CD14-positive monocyte (primary cell): ENCODE measurements around the gene PUM2. TPM values are rescaled to one million over a fixed set of nuclear protein-coding genes. Genes with fewer than 3 reads are reported as not detected.

ENCODE experiments used
- DNase-seq, 3 donors: peaks; one replicate each; pipeline ENCODE4 v3.0.0-alpha.2; 2011 to 2022
- H2AFZ ChIP-seq: 2 replicates; pipeline ENCODE4 v1.6.0; 2012; ENCODE audit warnings: mild to moderate bottlenecking, low read depth, low read length, inconsistent platforms; ENCODE audit not compliant: insufficient read depth, poor library complexity, severe bottlenecking
- H3K27ac ChIP-seq, 2 donors: 1 replicate in 1 of 2; 2 replicates in 1 of 2; pipeline ENCODE4 v1.5.1; 2012 to 2013; ENCODE audit warnings: low read length in 2 of 2, control low read depth in 1 of 2, inconsistent platforms in 1 of 2, low read depth in 1 of 2, mild to moderate bottlenecking in 1 of 2
- H3K27me3 ChIP-seq, 2 donors: one replicate each; pipeline versions ENCODE4 v1.6.0 to v1.6.1; 2011 to 2013; ENCODE audit warnings: low read length in 2 of 2; ENCODE audit not compliant: control insufficient read depth in 2 of 2, insufficient read depth in 2 of 2
- H3K36me3 ChIP-seq, 2 donors: replicated peaks in 1 of 2; 1 replicate in 1 of 2; 2 replicates in 1 of 2; pipeline versions ENCODE4 v1.5.1 to v1.6.1; 2012 to 2013; ENCODE audit warnings: low read length in 2 of 2, control low read depth in 1 of 2, inconsistent platforms in 1 of 2, mild to moderate bottlenecking in 1 of 2; ENCODE audit not compliant: insufficient read depth in 2 of 2, control insufficient read depth in 1 of 2
- H3K4me1 ChIP-seq, 2 donors: 1 replicate in 1 of 2; 2 replicates in 1 of 2; pipeline versions ENCODE4 v1.5.1 to v1.6.1; 2012 to 2013; ENCODE audit warnings: low read length in 2 of 2, control low read depth in 1 of 2, inconsistent platforms in 1 of 2, mild to moderate bottlenecking in 1 of 2, moderate library complexity in 1 of 2; ENCODE audit not compliant: insufficient read depth in 2 of 2, control insufficient read depth in 1 of 2
- H3K4me2 ChIP-seq: replicated peaks from 2 replicates; pipeline ENCODE3; 2012; ENCODE audit warnings: low read length, moderate library complexity, mild to moderate bottlenecking; ENCODE audit not compliant: poor library complexity, severe bottlenecking; ENCODE audit errors: extremely low read depth
- H3K4me3 ChIP-seq, 3 experiments: fragments of 200-600 bp in 1 of 3; sonication (generic) in 1 of 3; replicated peaks in 1 of 3; 1 replicate in 2 of 3; 2 replicates in 1 of 3; pipeline ENCODE4 v1.5.1; 2011 to 2013; ENCODE audit warnings: low read length in 3 of 3, mild to moderate bottlenecking in 3 of 3, control low read depth in 2 of 3, low read depth in 2 of 3, inconsistent platforms in 1 of 3, moderate library complexity in 1 of 3
- H3K79me2 ChIP-seq: 2 replicates; pipeline ENCODE4 v1.6.0; 2012; ENCODE audit warnings: mild to moderate bottlenecking, control low read depth, inconsistent platforms, low read length, moderate library complexity; ENCODE audit not compliant: insufficient read depth
- H3K9ac ChIP-seq: 2 replicates; pipeline ENCODE4 v1.6.0; 2017; ENCODE audit warnings: low read length, mild to moderate bottlenecking; ENCODE audit not compliant: insufficient read depth, poor library complexity, severe bottlenecking
- H3K9me3 ChIP-seq, 2 donors: replicated peaks in 1 of 2; 1 replicate in 1 of 2; 2 replicates in 1 of 2; pipeline versions ENCODE4 v1.5.1 to v1.6.1; 2012 to 2013; ENCODE audit warnings: low read length in 2 of 2, control low read depth in 1 of 2; ENCODE audit not compliant: control insufficient read depth in 1 of 2, insufficient read depth in 1 of 2
- H4K20me1 ChIP-seq: 2 replicates; pipeline ENCODE4 v1.6.0; 2012; ENCODE audit warnings: mild to moderate bottlenecking, low read length, control low read depth, moderate library complexity; ENCODE audit not compliant: insufficient read depth
- H3K27ac Mint-ChIP-seq, 7 donors: one replicate each; pipeline ENCODE4 v1.8.0; 2020; ENCODE audit warnings: mild to moderate bottlenecking in 7 of 7, mixed read lengths in 7 of 7, moderate library complexity in 6 of 7, inconsistent platforms in 2 of 7
- H3K27me3 Mint-ChIP-seq, 3 donors: one replicate each; pipeline ENCODE4 v1.8.0; 2021 to 2022; ENCODE audit warnings: low read depth in 3 of 3, mild to moderate bottlenecking in 3 of 3, mixed read lengths in 3 of 3, moderate library complexity in 3 of 3, inconsistent platforms in 1 of 3
- H3K36me3 Mint-ChIP-seq, 2 donors: one replicate each; pipeline ENCODE4 v1.8.0; 2020; ENCODE audit warnings: mixed read lengths in 2 of 2, inconsistent platforms in 1 of 2, mild to moderate bottlenecking in 1 of 2
- H3K4me1 Mint-ChIP-seq: one replicate; pipeline ENCODE4 v1.8.0; 2020; ENCODE audit warnings: mild to moderate bottlenecking, mixed read lengths
- H3K4me3 Mint-ChIP-seq, 2 donors: one replicate each; pipeline ENCODE4 v1.8.0; 2020; ENCODE audit warnings: mild to moderate bottlenecking in 2 of 2, mixed read lengths in 2 of 2, moderate library complexity in 1 of 2
- H3K9me3 Mint-ChIP-seq, 7 donors: one replicate each; pipeline ENCODE4 v1.8.0; 2020 to 2022; ENCODE audit warnings: mixed read lengths in 7 of 7, mild to moderate bottlenecking in 6 of 7, moderate library complexity in 6 of 7, inconsistent platforms in 2 of 7
- WGBS: methylation state at CpG from one replicate; pipeline ENCODE4 v1.1.5; 2013; ENCODE audit warnings: missing lambda C conversion rate; ENCODE audit not compliant: insufficient coverage; 5-methylcytosine and 5-hydroxymethylcytosine counted together
- intact Hi-C, 2 donors: fragments of 100-400 bp; cut with micrococcal nuclease; formaldehyde crosslinking; loops; one replicate each; pipeline versions ENCODE4 v1.15.0 to v1.15.1; 2023
- polyA plus RNA-seq, 3 donors: library from polyadenylated mRNA; depleted of rRNA in 1 of 3; unstranded in 2 of 3; stranded (reverse) in 1 of 3; fragments of 300-500 nt in 2 of 3; fragments of >200 nt in 1 of 3; fragmentation: Illumina TruSeq in 2 of 3; gene quantifications; 1 replicate in 2 of 3; 2 replicates in 1 of 3; pipeline ENCODE4 v1.2.3, GENCODE V29; 2012 to 2021
- TF ChIP-seq, protein P1 (sequence below): fragments of 200-600 bp; IDR thresholded peaks from one replicate; pipeline ENCODE4 v1.8.0; 2022; ENCODE audit warnings: antibody characterized with exemption, mild to moderate bottlenecking

The PUM2 gene
- polyA plus RNA-seq, 3 donors, result 7.2 to 22.4 (median 8.3) TPM

DNA sequence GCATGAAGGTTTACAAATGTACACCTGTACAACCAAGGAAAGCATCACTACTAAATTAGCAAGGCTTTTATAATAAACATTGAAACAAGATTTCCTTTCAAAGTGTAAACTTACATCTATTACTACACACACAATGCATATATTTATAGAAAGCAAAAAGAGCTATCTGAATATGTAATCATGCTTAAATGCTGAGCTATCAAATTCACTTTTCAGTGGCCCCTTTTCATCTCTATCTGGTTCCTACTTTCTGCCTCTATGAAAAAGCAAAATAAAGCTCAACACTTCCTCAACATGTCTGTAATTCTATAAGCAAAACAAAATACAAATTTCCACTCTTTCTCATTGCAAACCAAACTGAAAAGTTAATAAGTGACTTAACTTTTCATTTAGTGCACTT is 100.2 kb downstream of the PUM2 start:
- Mint-ChIP-seq H3K9me3 (no peaks in the 10 kb centered on the region), H3K4me1 (no peaks in the 10 kb centered on the region), H3K36me3 (peaks cover 73 to 87% of the 10 kb centered on the region in 2 donors), H3K4me3 (no peak overlapping the region), H3K27ac (peak overlapping the region in 1 of 7 donors; percentile 37), H3K27me3 (no peaks in the 10 kb centered on the region)
- intact Hi-C loops, result no loop called here
- peaks cover 12% of the 10 kb centered on the region for H4K20me1 ChIP-seq
- TF ChIP-seq, protein P1, sequence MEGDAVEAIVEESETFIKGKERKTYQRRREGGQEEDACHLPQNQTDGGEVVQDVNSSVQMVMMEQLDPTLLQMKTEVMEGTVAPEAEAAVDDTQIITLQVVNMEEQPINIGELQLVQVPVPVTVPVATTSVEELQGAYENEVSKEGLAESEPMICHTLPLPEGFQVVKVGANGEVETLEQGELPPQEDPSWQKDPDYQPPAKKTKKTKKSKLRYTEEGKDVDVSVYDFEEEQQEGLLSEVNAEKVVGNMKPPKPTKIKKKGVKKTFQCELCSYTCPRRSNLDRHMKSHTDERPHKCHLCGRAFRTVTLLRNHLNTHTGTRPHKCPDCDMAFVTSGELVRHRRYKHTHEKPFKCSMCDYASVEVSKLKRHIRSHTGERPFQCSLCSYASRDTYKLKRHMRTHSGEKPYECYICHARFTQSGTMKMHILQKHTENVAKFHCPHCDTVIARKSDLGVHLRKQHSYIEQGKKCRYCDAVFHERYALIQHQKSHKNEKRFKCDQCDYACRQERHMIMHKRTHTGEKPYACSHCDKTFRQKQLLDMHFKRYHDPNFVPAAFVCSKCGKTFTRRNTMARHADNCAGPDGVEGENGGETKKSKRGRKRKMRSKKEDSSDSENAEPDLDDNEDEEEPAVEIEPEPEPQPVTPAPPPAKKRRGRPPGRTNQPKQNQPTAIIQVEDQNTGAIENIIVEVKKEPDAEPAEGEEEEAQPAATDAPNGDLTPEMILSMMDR, result no peak
- H3K27me3 ChIP-seq, result no peaks in the 10 kb centered on the region
- no peak overlapping the region for H3K4me3 ChIP-seq
- no peaks in the 10 kb centered on the region for H3K4me1 ChIP-seq
- H3K79me2 ChIP-seq, result no peaks in the 10 kb centered on the region
- H3K9ac ChIP-seq, result no peak overlapping the region
- no peak overlapping the region for H3K27ac ChIP-seq
- H3K4me2 ChIP-seq, result no peak overlapping the region
- H3K36me3 ChIP-seq, result peaks cover 83 to 87% of the 10 kb centered on the region in 2 donors
- no peak overlapping the region for H2AFZ ChIP-seq
- no peak for DNase-seq
- no peaks in the 10 kb centered on the region for H3K9me3 ChIP-seq

DNA sequence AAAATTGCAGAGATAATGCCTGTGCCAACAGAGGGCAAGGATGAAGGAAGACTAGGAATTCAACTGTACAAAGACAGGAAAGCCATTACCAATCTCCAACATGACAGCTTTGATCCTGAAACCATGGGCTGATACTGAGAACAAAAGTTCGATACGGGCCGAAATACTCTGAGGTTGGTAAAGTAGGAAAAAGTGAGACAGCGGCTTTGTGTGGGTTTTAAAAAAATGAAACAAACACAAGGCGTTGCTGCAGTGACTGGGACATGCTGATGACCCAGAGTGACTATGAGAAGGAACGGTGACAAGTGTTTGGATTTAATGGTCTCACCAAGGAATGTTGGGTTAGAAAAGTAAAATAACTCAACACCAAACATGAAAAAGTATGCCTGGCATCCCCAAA is 101.5 kb downstream of the PUM2 start:
- Mint-ChIP-seq H3K36me3 (peaks cover 62 to 75% of the 10 kb centered on the region in 2 donors), H3K9me3 (no peaks in the 10 kb centered on the region), H3K27ac (peak overlapping the region in 2 of 7 donors; percentile 43 to 64), H3K4me3 (no peak overlapping the region), H3K27me3 (no peaks in the 10 kb centered on the region), H3K4me1 (no peaks in the 10 kb centered on the region)
- no peak overlapping the region for H3K4me3 ChIP-seq
- intact Hi-C loops, result no loop called here
- 97% methylated on average over 5 of the region's 6 CpGs for WGBS
- DNase-seq, result no peak
- H4K20me1 ChIP-seq, result peaks cover 12% of the 10 kb centered on the region
- H3K9me3 ChIP-seq, result no peaks in the 10 kb centered on the region
- no peak overlapping the region for H3K27ac ChIP-seq
- H3K9ac ChIP-seq, result no peak overlapping the region
- H2AFZ ChIP-seq, result no peak overlapping the region
- no peaks in the 10 kb centered on the region for H3K79me2 ChIP-seq
- no peaks in the 10 kb centered on the region for H3K4me1 ChIP-seq
- TF ChIP-seq, protein P1, result no peak
- peaks cover 70 to 75% of the 10 kb centered on the region in 2 donors for H3K36me3 ChIP-seq
- H3K4me2 ChIP-seq, result no peak overlapping the region
- H3K27me3 ChIP-seq, result no peaks in the 10 kb centered on the region
